Measurements from ENCODE around the gene MRPS18C. TPM values are rescaled to one million over a fixed set of nuclear protein-coding genes. Genes with fewer than 3 reads are reported as not detected.
A peak's percentile ranks its signal among the peaks of the same experiment; 100 is the strongest.
"Not testable (repeated sequence)": the region's sequence is repeated elsewhere in the genome, so short reads cannot be mapped to it uniquely, and the experiment has no call there.

The MRPS18C gene
- total and polyA plus RNA-seq, 9 of the 15 experiments (the other 6 are each of a cell fraction or from before 2014, with no cell fraction given): 54.3 to 390 (median 138) TPM

GRCh38 chr4:83509156-83509585 lies 53.3 kb downstream of the MRPS18C start (continued):
- TF ChIP-seq JUND (IDR thresholded peaks at IDR 0.05; ENCODE audit: borderline replicate concordance, low read depth, low read length); NR2C1 (tag; IDR thresholded peaks at IDR 0.05): not testable (repeated sequence)
- 0 out of 3 replicates have a peak, but pooled peaks have one; percentile 1 for TF ChIP-seq JUND (tag; IDR thresholded peaks at IDR 0.05; ENCODE audit: borderline replicate concordance, low read depth, low read length)
- peak; percentile 43 to 44; a peak in 1 of 4 replicates for TF ChIP-seq TRIM24 (IDR thresholded peaks at IDR 0.05)
- TF ChIP-seq MCM7 (IDR thresholded peaks at IDR 0.05): peak in 1 of 2 experiments; percentile 68; a peak in 1 of 4 replicates
- TF ChIP-seq HLTF (IDR thresholded peaks at IDR 0.05): peak; percentile 77; the same call in 1 of the 2 replicates
- TF ChIP-seq ARID2 (IDR thresholded peaks at IDR 0.05): peak; percentile 78
- peak; percentile 45 for TF ChIP-seq PHF20 (IDR thresholded peaks at IDR 0.05; ENCODE audit: partially characterized antibody)
- 0 out of 2 replicates have a peak, but pooled peaks have one; percentile 11 for TF ChIP-seq RB1 (IDR thresholded peaks at IDR 0.05; ENCODE audit: low read depth)
- TF ChIP-seq CBFA2T2 (conservative IDR thresholded peaks at IDR 0.05): 0 out of 2 replicates have a peak, but pooled peaks have one; percentile 5
- peak; percentile 56; the same call in 1 of the 2 replicates for TF ChIP-seq NKRF (IDR thresholded peaks at IDR 0.05; ENCODE audit: borderline replicate concordance)
- peak in 1 of 2 experiments; percentile 15; a peak in 1 of 4 replicates for TF ChIP-seq MAZ (CRISPR knock-in tag; conservative IDR thresholded peaks at IDR 0.05 in 1 of 2, IDR thresholded peaks at IDR 0.05 in 1 of 2)
- TF ChIP-seq IRF9 (tag; IDR thresholded peaks at IDR 0.05): 0 out of 2 replicates have a peak, but pooled peaks have one; percentile 32
- TF ChIP-seq CBX3 (IDR thresholded peaks at IDR 0.05; ENCODE audit: borderline replicate concordance in 1 of 2, low read length in 2 of 2): 0 out of 3 replicates have a peak, but pooled peaks of 1 of the 2 experiments have one; percentile 37
- TF ChIP-seq PHB2 (IDR thresholded peaks at IDR 0.05; ENCODE audit: low read depth): peak; percentile 64
- TF ChIP-seq SMAD4 (CRISPR knock-in tag; conservative IDR thresholded peaks at IDR 0.05): peak; percentile 36; the same call in 1 of the 2 replicates
- TF ChIP-seq DMBX1 (CRISPR knock-in tag; IDR thresholded peaks at IDR 0.05; ENCODE audit: borderline replicate concordance): peak; percentile 36; the same call in 1 of the 2 replicates
- peak; percentile 19; the same call in 1 of the 2 replicates for TF ChIP-seq EP400 (IDR thresholded peaks at IDR 0.05)
- TF ChIP-seq SMC3 (conservative IDR thresholded peaks at IDR 0.05; ENCODE audit: insufficient read depth, low read depth, low read length): peak; percentile 69
- 0 out of 2 replicates have a peak, but pooled peaks have one; percentile 26 for TF ChIP-seq NR2C1 (IDR thresholded peaks at IDR 0.05)
- TF ChIP-seq ARID1B (IDR thresholded peaks at IDR 0.05): peak; percentile 41; the same call in 1 of the 2 replicates
- peak; percentile 68 to 78 (median 72) for TF ChIP-seq CTCF (IDR thresholded peaks at IDR 0.05 in 2 of 3, conservative IDR thresholded peaks at IDR 0.05 in 1 of 3; ENCODE audit: insufficient read depth in 2 of 3, low read depth in 1 of 3, low read length in 3 of 3)
- peak; percentile 86 for TF ChIP-seq NFIC (IDR thresholded peaks at IDR 0.05)
